Nephron progenitor cell (in vitro differentiated cells): ENCODE measurements around the gene HLA-A.

Source experiments
- DNase-seq: peaks from one replicate; pipeline ENCODE4 v3.0.0; 2021
- H3K27ac Mint-ChIP-seq: 2 replicates; pipeline ENCODE4 v1.8.0; 2021; ENCODE audit warnings: mild to moderate bottlenecking, moderate library complexity, mixed read lengths
- H3K27me3 Mint-ChIP-seq: 2 replicates; pipeline ENCODE4 v1.8.0; 2021; ENCODE audit warnings: mild to moderate bottlenecking, low read depth, mixed read lengths; ENCODE audit not compliant: poor library complexity
- H3K36me3 Mint-ChIP-seq: 2 replicates; pipeline ENCODE4 v1.8.0; 2021; ENCODE audit warnings: low read depth, mixed read lengths
- H3K4me1 Mint-ChIP-seq: 2 replicates; pipeline ENCODE4 v1.8.0; 2021; ENCODE audit warnings: mixed read lengths
- H3K4me3 Mint-ChIP-seq: 2 replicates; pipeline ENCODE4 v1.8.0; 2021; ENCODE audit warnings: mild to moderate bottlenecking, moderate library complexity, mixed read lengths
- H3K9me3 Mint-ChIP-seq: 2 replicates; pipeline ENCODE4 v1.8.0; 2021; ENCODE audit warnings: mild to moderate bottlenecking, moderate library complexity, mixed read lengths
- CTCF ChIP-seq: fragments of 200-600 bp; sonication (generic); IDR thresholded peaks from 2 replicates; pipeline ENCODE4 v1.5.0; 2021; ENCODE audit warnings: antibody characterized with exemption

The HLA-A gene

GRCh38 chr6:29982097-29982496, 39.8 kb downstream of the HLA-A start:
- Mint-ChIP-seq H3K27me3 (peaks cover 18% of the 10 kb centered on the region), H3K9me3 (peaks cover 4% of the 10 kb centered on the region), H3K36me3 (no peaks in the 10 kb centered on the region), H3K4me3 (no peak overlapping the region), H3K27ac (no peak overlapping the region), H3K4me1 (peaks cover 11% of the 10 kb centered on the region)
- TF ChIP-seq CTCF: no peak
- no peak for DNase-seq

- peaks cover 7% of the 10 kb centered on the region for H3K4me1 Mint-ChIP-seq
- H3K36me3 Mint-ChIP-seq: no peaks in the 10 kb centered on the region
- DNase-seq: no peak
- H3K9me3 Mint-ChIP-seq: no peaks in the 10 kb centered on the region
- H3K27me3 Mint-ChIP-seq: peaks cover 7% of the 10 kb centered on the region
- H3K4me3 Mint-ChIP-seq: no peak overlapping the region
- TF ChIP-seq CTCF: no peak
- H3K27ac Mint-ChIP-seq: no peak overlapping the region
These were observed 41.9 kb downstream of the HLA-A start for GRCh38 chr6:29984232-29984631.

GRCh38 chr6:29984992-29985391, 42.7 kb downstream of the HLA-A start:
- TF ChIP-seq CTCF: no peak
- Mint-ChIP-seq H3K9me3 (no peaks in the 10 kb centered on the region), H3K27me3 (peaks cover 8% of the 10 kb centered on the region), H3K4me1 (peaks cover 7% of the 10 kb centered on the region), H3K36me3 (no peaks in the 10 kb centered on the region), H3K27ac (no peak overlapping the region), H3K4me3 (no peak overlapping the region)
- DNase-seq: no peak

GRCh38 chr6:29986179-29986781, 43.9 kb downstream of the HLA-A start:
- TF ChIP-seq CTCF: no peak
- no peak overlapping the region for H3K4me3 Mint-ChIP-seq
- no peaks in the 10 kb centered on the region for H3K9me3 Mint-ChIP-seq
- no peak overlapping the region for H3K27ac Mint-ChIP-seq
- no peaks in the 10 kb centered on the region for H3K36me3 Mint-ChIP-seq
- no peak for DNase-seq
- peaks cover 7% of the 10 kb centered on the region for H3K4me1 Mint-ChIP-seq
- H3K27me3 Mint-ChIP-seq: peaks cover 16% of the 10 kb centered on the region

GRCh38 chr6:29989211-29989610, 46.9 kb downstream of the HLA-A start:
- peaks cover 11% of the 10 kb centered on the region for H3K27me3 Mint-ChIP-seq
- no peak for DNase-seq
- no peaks in the 10 kb centered on the region for H3K4me1 Mint-ChIP-seq
- no peak for TF ChIP-seq CTCF
- no peak overlapping the region for H3K4me3 Mint-ChIP-seq
- no peaks in the 10 kb centered on the region for H3K9me3 Mint-ChIP-seq
- H3K36me3 Mint-ChIP-seq: no peaks in the 10 kb centered on the region
- H3K27ac Mint-ChIP-seq: no peak overlapping the region

- peaks cover 13% of the 10 kb centered on the region for H3K27me3 Mint-ChIP-seq
- no peak overlapping the region for H3K27ac Mint-ChIP-seq
- H3K4me3 Mint-ChIP-seq: no peak overlapping the region
- no peaks in the 10 kb centered on the region for H3K4me1 Mint-ChIP-seq
- TF ChIP-seq CTCF: no peak
- DNase-seq: no peak
- H3K36me3 Mint-ChIP-seq: no peaks in the 10 kb centered on the region
- H3K9me3 Mint-ChIP-seq: no peaks in the 10 kb centered on the region
These were observed 48.6 kb downstream of the HLA-A start for GRCh38 chr6:29990931-29991330.
